GM18520 (cell line): ENCODE results near the gene ZNF322.

Experiments
- ATAC-seq: cut with Tn5 transposase; IDR thresholded peaks from one replicate; pipeline ENCODE4 v1.9.1; 2021; ENCODE audit not compliant: unreplicated experiment

Gene ZNF322

DNA sequence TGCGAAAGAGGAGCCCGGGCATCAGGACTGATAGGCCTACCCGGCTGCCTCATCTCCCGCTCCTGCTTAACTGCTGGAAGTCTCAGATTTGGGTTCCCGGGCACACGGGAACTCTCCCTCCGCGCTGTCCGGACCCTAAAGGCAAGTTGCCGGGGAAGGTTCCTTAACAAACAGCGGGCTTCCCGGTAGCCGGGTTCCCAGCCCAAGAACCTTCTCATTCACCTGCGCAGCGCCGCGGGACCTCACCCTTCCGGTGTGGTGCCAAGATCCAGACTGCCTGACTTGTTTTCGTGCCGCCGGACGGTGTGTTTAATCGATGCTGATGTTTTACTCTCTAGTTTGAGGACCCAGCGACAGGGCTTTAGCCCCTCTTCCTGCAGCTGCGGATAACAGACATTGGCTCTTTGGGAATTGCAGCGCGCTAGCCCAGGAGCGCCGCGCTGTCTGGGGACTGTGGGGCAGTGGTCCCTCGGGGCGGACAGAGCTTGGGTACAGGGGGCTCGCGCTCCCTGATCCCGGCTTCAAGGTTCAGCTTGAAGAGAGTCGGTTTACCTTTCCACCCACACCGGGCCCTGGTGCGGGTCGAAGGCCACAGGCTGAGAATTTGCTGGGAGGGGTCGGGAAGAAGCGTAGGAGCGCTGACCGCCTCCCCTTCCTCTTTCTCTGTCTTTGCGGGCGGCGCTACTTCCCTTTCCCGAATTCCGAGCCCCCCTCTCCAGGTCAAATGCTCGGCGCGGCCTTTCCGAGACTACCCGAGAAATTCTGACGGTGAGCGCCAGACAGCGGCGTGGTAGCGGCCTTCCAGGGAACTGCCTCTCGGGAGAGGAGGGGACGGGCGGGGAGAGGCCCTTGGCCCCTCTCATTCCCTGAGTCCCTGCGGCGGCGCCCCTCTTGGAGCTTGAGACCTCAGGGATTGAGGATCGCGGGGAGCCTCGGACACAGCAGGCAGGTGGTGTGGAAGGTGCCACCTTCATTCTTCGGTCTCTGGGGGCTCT lies 45.6 kb downstream of the ZNF322 start:
- ATAC-seq, result no peak

DNA sequence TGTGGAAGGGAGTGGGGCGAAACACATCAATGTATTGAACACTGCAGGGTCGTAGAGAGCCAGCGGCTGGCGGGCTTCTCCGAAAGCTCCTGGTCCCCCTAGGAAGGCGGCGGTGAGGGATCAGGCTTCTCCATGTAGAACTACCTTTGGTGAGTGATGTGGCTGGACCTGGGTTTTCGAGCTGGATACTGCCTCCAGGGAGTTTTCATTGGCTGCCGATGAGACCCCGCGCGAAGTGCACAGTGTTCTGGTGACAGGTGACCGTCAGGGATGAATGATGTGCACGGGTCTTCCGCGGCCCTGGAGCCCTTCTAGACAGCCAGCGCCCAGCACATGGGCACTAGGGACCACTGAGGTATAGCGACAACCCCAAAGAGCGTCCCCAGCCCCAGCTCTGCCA lies 46.3 kb downstream of the ZNF322 start:
- ATAC-seq, result no peak

DNA sequence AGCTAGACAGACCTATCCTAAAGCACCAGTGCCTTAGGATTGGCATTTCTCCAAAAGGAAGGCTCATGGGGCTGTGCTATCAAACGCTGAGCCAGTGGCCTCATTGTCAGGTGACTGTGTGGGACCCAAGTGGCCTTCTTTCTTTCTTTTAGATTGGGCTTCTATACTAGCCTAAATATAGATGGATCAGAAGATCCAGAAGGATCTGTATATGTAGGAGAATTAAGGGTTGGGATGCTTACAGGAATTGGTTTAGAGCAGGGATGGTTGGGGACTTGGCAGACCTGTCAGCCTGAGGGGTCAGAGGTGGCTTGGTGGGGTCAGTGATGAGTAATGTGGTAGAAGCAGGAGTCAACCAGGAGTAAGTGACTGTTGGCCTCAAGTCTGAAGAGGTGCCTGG lies 47.9 kb downstream of the ZNF322 start:
- no peak for ATAC-seq

DNA sequence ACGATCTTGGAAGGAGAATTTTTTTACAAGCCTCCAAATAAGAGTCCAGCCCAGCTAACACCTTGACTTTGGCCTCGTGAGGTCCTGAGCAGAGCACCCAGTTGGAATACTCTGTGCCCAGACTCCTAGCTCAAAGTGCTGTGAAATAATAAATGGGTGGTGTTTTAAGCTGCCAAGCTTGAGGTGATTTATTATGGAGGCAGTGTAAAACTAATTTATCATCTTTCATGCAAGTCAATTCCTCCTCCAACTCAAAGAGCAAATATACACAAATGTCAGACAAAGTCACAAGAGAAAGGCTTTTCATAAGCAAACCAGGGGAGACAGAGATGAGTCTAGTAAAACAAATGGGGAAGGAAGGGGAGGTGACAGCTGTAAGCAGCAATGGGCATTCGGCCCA lies 50.1 kb downstream of the ZNF322 start:
- no peak for ATAC-seq

DNA sequence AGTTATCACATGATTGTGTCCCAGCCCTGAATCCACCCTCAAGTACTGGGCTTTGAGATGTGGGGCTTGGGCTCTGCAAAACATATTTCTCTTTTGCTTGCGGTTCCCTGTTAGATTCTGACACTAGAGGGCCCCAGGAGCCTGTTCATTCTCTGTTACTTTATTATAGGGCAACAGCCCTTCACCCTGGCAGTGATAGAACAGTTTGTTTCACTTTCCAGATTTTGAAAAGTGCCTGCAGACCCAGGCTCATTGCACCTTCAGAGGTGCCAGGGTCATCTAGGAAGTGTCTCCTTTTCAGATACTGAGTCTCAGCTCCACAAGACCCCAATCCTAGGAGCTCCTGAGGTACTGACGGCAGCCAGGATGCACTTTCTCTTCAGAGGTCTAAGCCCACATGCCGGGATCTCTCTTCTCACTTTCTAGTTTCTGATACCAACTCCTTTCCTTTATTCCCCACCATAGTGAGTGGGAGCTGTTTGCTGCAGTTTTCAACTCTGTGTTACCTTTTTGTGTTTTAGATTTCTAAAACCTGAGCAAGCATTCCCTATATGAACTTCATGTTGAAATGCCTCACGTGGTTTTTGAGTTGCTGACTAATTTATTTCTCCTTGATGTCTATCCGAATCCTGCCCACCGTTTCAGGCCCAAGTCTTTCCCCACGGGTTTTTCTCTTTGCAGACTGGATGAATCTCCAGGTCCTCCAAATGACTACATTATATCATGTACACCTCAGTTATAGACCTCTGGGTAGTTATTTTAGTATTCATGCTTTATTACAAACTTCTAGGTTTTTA lies 51.9 kb downstream of the ZNF322 start:
- ATAC-seq, result peak; percentile 65

DNA sequence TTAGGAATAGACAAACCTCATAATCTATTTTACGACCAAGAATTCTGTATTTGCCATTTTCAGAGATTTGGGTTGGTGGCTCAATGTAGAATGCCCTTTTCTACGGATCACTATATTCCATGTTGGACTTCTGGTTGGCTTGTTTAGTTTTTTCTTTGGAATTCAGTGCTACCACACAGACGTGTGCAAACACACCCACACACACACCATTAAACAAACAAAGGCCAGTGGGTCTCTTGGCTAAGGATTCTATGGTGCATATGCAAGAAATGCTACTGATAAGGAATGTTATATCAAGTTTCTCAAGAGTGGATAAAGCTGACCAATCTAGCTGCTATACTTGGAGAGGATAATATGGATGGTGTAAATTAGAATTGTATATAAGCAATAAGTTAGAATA lies 54.7 kb downstream of the ZNF322 start:
- no peak for ATAC-seq

DNA sequence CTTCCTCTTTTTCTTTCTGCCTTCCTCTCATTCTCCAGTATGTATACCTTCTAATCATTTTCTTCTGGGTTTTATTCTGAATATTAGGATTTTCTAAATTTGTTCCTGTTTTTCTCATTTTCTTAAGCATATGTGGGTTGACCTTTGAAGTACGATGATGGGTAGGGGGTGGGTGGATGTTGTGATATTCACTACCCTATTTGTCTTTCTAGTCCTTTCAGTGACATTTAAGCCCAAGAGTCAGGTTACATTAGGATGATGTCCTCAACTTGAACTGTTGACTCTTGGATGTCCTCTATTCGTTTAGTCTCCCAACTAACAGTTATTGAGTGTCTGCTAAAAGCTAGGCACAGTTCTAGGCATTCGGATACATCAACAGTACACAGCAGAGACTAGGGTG lies 55.5 kb downstream of the ZNF322 start:
- ATAC-seq, result no peak

DNA sequence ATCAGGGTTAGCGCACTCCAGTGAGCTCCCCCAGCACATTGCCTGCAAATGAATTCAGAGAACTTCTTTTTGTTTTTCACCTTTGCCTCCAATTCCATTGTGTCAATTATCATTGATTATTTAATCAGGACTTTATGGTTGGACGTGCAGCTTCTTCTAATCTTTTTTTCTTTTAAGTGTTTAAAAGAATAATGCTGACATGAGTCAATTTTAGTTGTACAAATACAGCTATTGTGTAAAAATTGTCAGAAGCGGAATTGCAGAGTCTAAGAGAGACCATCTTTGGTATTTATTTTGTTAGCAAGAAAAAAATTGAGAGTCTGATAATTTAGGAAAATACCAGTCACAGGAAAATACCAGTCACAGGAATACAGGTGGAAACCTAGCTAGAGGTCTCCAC lies 57.3 kb downstream of the ZNF322 start:
- no peak for ATAC-seq

DNA sequence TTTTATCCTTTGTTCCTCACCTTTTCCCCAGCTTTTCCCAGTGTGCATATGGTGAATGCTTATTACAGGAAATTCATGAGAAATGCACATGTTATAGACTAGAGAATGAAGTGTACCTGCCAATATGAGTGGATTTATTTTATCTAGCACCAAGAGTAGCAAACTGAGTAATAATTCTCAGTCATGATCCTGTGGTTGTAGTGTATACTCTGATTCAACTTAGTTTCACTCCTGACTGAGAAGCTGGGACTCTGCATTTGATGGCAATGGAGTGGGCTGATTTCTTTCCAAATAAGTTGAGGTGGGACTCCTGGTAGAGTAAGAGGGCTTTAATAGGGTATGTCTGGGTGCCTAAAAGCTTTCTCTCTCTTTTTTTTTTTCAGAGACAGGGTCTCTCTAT lies 58.8 kb downstream of the ZNF322 start:
- ATAC-seq, result no peak

DNA sequence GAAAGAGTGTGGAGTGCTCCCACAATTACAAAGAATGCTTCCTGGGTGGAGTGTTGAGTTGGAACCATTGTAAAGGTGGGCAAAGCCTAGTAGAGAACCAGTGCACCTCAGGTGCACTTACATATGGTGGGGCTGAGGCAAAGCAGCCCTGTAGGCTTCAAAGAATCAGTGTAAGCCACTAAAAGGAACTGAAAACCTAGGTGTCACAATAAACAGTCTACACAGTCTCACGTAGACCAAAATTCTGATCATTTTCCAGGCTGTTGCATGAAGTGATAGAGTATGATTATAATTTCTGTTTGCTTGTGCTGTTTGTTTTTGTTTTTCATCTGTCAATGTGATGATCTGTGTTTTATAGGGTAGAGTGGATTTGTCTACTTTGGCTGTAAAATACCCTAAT lies 60.0 kb downstream of the ZNF322 start:
- ATAC-seq, result no peak

DNA sequence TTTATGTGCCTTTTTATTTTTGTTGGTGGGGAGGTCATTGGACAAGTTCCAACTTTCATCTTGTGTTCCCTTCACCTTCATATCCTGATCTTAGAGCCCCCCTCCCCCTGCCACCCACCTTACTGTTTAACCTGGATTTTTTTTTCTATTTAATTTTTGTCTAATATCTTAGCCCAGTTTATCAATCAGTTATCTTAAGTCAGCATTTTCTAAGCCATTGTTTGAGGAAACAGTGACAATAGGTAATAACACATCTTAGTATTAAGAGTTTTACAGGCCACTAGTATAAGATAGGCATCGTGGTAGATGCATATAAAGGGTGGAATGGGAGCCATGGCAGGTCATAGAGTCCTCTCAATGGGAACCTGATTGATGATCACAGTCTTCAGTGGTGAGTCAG lies 60.4 kb downstream of the ZNF322 start:
- ATAC-seq, result no peak

DNA sequence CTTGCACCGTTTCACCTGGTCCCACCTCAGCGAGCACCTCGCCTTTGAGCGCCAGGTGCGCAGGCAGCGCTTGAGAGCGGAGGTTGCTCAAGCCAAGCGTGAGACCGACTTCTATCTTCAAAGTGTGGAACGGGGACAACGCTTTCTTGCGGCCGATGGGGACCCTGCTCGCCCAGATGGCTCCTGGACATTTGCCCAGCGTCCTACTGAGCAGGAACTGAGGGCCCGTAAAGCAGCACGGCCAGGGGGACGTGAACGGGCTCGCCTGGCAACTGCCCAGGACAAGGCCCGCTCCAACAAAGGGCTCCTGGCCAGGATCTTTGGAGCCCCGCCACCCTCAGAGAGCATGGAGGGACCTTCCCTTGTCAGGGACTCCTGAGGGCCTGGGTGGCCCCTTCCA lies 61.3 kb downstream of the ZNF322 start:
- no peak for ATAC-seq

DNA sequence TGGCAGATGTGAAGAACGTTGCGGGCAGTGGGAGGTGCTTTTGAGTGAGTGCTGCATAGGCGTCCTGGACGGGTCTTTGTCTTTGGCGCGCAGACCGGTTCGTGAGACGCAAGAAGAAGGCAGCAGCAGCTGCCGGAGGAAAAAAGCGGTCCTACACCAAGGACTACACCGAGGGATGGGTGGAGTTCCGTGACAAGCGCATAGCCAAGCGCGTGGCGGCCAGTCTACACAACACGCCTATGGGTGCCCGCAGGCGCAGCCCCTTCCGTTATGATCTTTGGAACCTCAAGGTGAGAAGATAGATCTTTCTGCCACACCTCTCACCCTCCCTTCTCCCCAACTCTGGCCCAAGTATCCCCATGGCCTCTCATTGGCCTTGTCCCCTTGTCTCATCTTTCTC lies 61.7 kb downstream of the ZNF322 start:
- no peak for ATAC-seq

DNA sequence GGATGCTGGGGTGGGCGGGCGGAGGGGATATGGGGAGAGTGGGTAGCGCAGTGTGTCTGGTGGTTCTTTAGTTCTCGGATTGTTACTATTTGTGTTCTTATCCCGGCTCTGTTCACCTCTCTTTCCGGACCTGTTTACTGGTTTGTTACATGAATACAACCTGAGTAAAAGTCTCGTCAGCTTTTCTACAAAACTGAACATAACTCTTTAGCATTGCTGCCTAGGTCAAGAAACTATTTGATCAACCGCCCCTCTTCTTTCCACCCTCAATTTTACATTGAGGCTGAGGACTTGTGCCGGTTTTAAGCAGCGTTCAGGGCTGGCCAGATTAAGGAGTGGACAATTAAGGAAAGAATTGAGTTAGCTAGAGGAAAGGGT lies 62.2 kb downstream of the ZNF322 start:
- no peak for ATAC-seq

DNA sequence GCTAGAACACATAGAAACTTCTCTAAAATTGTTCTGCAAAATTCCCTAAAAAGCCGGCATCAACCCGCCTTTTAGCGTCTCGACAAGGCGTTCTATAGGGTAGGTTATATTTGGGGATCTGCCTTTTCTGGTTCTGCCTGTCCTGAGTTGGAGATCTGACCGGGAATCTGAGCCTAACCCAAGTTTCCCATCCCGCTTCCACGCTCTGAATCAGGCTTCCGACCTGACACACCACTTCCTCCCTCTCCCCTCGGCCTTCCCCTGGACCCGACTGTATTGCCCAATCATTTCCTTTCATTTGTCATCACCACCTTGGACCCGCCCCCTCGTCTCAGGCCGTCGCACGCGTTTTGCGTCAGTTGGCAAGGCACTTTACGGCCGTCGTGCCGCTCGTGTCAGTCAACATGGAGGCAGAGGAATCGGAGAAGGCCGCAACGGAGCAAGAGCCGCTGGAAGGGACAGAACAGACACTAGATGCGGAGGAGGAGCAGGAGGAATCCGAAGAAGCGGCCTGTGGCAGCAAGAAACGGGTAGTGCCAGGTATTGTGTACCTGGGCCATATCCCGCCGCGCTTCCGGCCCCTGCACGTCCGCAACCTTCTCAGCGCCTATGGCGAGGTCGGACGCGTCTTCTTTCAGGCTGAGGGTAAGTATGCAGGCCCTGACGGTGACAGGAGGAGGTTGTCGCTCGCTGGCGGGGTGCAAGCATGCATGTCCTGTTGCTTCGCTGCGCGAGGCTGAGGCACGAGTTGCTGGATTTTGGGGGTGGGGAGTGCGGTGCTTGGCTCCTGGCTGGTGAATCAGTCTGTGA lies 62.8 kb downstream of the ZNF322 start, which contains the start of gene ABT1:
ABT1 (plus strand) TSS at position 375 of the 810 bp plus-strand sequence; CDS start at position 405, 30 bp downstream.
- ATAC-seq, result peak; percentile 55

DNA sequence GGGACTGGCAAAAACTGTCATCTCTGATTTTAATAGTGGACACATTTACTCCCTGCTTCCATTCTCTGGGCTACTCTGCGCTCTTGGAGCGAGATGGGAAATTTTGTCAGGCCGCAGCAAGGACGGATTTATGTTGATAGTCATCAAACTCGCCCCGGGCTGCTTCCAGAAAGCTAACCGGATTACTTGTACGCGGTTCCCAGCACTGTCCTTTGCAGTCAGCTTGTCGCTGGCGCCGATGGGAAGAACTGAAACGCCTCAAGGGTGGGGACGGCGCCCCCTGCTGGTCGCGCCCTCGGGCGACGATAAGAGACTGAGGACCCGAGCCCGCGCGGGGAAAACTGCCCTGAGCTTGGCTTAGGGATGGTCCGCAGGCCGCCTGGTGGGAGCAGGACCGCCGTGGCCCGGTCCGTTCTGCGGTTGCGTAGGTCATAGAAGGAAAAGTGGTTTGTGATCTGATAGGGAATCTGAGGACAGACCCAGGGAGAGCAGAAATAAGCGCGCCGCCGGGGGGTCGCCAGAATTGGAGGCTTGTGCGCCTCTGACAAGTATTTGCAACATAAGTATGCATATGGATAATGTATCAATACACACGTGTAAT lies 63.8 kb downstream of the ZNF322 start:
- peak; percentile 47 for ATAC-seq

DNA sequence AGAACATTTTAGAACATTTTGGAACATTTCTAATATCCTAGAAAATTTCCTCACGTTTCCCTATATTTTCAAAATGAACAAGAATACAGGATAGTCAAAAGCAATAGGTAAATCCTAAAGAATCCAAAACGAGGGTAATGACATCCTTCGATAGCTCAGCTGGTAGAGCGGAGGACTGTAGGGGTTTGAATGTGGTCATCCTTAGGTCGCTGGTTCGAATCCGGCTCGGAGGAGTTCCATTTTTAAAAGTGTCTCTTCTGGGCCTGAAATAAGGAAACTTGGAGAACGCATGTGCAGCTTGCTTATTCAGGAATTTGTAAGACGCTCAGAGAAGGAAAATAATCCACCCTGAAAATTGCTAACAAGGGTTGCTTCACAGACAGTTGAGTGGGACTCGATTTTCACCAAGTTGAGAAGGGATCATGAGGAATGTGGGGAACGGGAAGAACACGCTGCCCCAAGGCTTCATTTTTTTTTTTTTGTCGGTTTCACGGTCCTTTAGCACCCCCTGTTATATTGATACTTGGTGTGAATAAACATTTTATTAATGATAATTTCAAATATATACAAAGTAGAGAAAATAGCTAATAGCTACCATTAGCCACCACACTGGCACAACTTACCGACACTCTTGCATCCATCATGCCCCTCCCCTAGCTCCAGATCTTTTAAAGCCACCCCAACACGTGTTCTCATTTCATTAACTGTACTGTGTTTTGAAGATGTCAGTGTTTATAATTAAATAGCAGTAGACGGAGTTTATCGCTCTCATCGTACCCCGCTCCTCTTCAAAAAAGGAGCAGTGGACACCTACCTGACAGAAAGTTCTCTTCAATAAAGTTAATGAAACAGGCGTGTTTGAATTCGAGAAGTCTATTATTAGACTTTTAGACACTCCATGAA lies 64.6 kb downstream of the ZNF322 start:
- no peak for ATAC-seq

DNA sequence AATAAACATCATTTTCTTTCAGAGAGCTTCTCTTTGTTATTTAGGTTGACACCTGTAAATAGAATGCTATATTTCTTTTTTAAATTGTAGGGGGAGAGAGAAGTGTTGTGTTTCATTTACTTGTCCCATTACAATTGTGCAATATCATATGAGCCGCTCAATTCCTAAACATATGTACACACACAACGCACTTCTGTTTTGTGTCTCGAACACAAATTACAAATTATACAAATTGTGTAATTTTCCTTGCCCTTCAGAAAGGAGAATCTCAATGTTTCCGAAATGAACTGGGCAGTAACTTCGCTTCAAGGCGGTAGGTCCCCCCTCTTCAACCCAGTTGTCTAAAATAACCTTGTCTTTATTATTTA lies 65.4 kb downstream of the ZNF322 start:
- ATAC-seq, result no peak

DNA sequence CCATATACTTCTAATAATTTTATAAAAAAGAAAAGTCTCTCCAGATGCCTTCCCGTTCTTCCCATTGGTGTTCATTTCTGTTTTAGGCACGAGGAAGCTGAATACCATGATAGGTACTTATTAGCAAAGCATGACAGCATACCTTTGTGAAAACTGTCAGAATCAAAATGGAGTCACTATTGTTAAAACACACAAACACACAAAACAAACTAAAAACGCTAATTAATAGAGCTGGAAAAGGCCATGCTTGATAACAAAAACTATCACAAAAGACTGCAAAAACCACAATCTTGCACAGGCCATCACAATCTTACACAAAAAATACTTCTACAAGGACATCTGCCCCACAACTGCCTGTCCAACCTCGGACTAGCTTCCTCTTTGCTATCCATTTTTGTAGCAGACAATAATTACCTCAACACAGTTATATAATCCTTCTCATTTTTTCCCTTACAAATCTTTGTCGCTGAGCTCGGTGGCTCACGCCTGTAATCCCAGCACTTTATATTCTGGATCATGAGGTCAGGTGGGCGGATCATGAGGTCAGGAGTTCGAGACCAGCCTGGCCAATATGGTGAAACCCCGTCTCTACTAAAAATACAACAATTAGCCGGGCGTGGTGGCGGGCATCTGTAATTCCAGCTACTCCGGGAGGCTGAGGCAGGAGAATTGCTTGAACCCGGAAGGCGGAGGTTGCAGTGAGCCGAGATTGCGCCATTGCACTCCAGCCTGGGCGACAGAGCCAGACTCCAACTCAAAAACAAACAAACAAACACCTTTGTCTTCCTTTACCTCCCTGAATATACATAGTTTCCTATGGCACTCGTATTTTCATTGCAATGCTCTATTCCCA lies 66.0 kb downstream of the ZNF322 start:
- no peak for ATAC-seq
